GM12873 (cell line): Measurements from ENCODE around the gene UBL7.

Source experiments
- TF ChIP-seq, protein P1 (sequence below): IDR thresholded peaks from 2 replicates; pipeline ENCODE4 v1.5.1; 2012; ENCODE audit warnings: low read depth, mild to moderate bottlenecking, moderate library complexity, low read length, control low read depth; ENCODE audit not compliant: insufficient read depth; ENCODE audit errors: missing control alignments

Gene UBL7

DNA sequence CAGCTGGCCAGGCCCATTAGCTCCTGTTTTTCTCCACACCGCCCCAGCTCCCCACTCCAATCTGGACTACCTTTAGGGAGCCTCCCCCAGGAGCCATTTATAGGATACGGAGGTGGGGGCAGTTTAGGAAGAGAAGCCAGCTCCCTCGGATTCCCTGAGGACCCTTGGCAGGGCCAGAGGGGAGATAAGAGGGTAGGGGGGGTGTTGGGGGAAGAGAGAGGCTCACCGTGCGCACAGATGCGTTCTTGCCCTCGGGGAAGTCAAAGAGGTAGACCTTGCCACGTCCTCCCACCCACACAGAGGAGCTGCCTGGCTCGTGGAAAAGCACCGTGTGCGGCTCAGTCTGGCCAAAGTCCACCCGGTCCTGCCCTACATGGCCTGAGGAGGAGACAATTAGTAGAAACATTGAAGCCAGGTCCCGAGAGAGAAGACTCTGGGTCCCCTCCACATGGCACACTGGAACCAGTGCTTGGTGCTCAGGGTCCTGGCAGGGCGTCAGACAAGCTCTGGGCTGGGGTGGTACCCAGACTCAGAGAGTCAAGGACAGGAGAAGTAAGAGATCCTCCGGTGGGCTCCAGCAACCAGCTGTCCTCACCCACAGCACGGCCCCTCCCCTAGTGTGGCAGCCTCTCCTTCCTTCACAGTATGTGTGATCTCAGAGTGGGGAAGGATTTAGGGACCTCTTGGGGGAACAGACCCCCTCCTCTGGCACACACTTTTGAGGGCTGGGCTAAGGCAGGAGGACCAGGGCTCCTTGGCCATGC, 42.2 kb downstream of the UBL7 start:
- TF ChIP-seq, protein P1, sequence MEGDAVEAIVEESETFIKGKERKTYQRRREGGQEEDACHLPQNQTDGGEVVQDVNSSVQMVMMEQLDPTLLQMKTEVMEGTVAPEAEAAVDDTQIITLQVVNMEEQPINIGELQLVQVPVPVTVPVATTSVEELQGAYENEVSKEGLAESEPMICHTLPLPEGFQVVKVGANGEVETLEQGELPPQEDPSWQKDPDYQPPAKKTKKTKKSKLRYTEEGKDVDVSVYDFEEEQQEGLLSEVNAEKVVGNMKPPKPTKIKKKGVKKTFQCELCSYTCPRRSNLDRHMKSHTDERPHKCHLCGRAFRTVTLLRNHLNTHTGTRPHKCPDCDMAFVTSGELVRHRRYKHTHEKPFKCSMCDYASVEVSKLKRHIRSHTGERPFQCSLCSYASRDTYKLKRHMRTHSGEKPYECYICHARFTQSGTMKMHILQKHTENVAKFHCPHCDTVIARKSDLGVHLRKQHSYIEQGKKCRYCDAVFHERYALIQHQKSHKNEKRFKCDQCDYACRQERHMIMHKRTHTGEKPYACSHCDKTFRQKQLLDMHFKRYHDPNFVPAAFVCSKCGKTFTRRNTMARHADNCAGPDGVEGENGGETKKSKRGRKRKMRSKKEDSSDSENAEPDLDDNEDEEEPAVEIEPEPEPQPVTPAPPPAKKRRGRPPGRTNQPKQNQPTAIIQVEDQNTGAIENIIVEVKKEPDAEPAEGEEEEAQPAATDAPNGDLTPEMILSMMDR, result no peak

DNA sequence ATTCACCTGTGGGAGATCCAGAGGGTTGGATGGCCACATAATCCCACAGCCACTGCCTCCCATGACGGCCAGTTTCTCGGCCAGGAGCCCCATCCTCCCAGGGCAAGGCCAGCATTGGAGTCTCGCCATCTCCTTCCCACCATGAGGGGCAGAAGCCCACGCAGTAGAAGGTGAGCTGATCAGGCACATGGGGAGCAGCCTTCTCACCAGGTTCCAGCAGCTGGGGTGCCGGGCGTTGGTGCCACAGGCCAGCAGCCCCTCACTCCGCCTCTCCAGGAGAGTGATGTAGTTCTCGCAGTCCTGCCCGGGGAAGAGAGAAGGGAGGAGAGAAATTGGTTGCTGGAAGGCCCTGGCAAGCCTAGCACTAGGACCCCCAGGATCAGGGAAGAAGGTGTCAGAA, 43.3 kb downstream of the UBL7 start:
- TF ChIP-seq, protein P1, result no peak

DNA sequence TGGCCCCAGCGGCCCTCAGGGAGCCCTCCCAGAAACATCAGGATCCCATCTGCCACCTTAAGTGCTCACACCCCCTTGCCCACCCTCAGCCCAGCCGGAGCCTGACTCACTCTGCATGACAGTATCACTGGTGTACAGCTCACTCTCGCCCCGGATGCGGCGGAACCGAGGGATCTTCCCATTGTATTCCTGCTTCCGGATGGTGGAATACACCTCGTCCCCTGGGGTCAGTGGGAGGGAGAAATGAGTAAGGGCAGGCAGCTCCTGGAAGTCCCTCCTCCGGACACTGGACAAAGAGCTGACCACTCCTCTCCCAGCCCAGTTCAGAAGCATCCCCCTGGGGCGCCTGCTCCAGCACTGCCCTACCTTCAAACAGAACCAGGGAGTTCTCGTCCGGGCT, 43.7 kb downstream of the UBL7 start:
- TF ChIP-seq, protein P1, result no peak

DNA sequence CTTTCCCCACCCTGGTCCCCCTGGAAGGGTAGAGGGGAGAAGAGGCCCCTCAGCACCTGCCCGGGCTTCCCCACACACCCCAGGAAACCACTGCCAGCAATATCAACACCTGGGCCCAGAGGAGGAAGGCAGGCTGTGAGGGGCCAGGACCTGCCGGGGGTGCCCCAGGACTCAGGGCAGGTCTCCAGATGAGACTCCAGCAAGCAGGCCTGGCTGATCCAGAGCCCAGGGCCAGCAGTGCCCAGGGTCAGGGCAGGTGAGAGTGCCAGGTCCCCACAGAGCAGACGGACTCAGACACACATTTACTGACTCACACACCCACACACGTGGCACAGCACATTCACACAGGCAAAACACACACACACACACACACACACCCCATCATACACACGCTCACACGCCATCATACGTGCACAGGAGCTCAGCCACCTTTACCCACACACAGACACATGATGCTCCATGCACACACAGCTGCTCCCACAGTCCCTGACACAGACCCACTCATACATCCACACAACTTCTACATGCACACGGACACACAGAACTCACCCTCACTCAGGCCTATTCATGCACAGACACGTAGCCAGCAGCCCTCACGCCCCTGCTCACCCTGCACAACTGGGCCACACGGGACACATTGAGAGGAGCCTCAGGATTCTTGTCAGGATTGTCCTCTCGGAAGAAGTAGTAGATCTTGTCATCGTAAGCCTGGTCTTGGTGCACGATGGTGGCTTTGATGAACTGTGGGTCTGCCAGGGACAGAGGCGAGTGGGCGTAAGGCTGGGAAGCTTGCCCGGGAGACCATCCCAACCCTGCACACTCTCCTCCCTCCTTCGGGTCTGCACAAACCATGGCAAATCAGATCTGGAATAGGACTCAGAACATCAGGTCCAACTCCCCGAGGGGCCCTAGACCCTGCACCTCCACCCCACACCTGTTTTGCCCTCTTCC, 44.7 kb downstream of the UBL7 start:
- TF ChIP-seq, protein P1, result no peak

DNA sequence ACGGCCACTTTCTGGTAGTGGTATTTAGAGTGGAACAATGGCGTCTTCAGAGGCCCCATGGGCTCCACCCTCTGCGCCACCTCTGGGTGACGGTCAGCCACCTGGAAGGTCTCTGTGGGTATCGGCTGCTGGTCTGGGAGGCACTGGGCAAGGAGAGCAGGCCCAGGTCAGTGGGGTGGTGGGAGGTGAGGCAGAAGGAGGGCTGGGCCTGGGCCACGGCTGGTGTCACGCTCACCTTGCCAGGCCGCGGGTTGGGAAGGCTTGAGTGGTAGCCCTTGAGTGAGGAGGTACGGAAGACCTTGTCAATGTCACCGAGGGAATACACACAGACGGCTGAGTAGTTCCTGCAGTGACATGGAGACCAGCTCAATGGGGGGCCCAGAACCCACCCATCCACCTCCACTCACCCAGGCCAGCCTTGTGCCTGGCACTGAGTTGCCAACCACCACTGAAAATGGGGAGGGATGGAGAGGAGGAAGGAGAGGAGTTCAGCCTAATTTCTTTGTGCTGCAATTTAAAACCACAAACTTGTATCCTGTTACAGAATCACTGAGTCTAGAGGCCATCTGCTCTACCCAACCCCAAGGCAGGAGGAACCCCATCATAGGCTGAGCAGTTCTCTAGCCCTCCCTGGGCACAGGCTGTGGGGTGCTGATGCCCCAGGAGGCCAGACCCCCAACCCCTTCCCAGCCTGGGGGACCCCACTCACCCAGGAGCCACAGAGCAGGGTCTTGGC, 46.2 kb downstream of the UBL7 start:
- TF ChIP-seq, protein P1, result no peak

DNA sequence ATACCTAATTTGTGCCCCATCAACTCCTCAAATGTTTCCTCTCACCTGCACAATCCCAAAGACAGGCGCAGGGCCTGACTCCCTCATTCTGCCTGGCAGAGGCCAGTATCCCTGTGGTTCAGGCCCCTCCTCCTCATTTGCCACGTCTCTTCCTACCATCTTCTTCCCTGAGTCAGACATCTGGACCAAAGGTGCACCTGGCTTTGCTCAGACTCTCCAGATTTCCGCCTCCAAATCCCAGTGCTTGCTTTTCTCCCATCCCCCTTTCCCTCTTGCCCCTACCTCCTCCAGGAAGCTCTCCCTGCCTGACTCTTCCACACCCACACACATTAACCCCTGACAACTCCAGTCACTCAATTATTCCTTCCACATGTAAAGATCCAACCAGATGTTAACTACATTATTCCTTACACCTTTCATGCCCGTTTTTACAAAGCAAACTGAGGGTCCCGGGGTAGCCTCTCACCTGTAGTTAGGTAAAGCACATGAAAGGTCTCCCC, 46.8 kb downstream of the UBL7 start:
- TF ChIP-seq, protein P1, result no peak
